Lower leg skin (tissue), 4 donors: ENCODE measurements around the gene HIPK2. TPM values are rescaled to one million over a fixed set of nuclear protein-coding genes. Genes with fewer than 3 reads are reported as not detected.

Experiments used
- DNase-seq, 2 donors: peaks; one replicate each; pipeline ENCODE4 v3.0.0-alpha.2; 2019; ENCODE audit warnings: low spot score in 2 of 2
- H3K4me3 ChIP-seq: fragments of 200-600 bp; sonication (generic); 2 replicates; pipeline ENCODE4 v1.5.1; 2017; ENCODE audit warnings: mild to moderate bottlenecking, low read depth; ENCODE audit not compliant: poor library complexity, severe bottlenecking
- CTCF ChIP-seq, 3 donors: fragments of 450-650 bp; IDR thresholded peaks; one replicate each; pipeline ENCODE4 v1.5.1; 2016; ENCODE audit warnings: antibody characterized with exemption in 3 of 3, mild to moderate bottlenecking in 3 of 3, moderate library complexity in 2 of 3
- POLR2A ChIP-seq, 2 donors: fragments of 450-650 bp; IDR thresholded peaks; one replicate each; pipeline ENCODE4 v1.6.1; 2016 to 2017; ENCODE audit warnings: antibody characterized with exemption in 2 of 2, mild to moderate bottlenecking in 1 of 2, moderate library complexity in 1 of 2
- WGBS, 2 donors: methylation state at CpG; one replicate each; pipeline ENCODE4 v1.1.5; 2018; 5-methylcytosine and 5-hydroxymethylcytosine counted together
- intact Hi-C: fragments of 100-400 bp; cut with DNase I; formaldehyde crosslinking; loops from one replicate; pipeline ENCODE4 v1.15.0; 2023; ENCODE audit warnings: low total_unique reads
- total RNA-seq, 4 donors: library from RNA; depleted of rRNA; stranded (reverse); fragments of >200 nt; gene quantifications; one replicate each; pipeline ENCODE4 v1.1.0, GENCODE V29; 2016

HIPK2 gene
- total RNA-seq, 4 donors from 2014 or later: 4.5 to 14.9 (median 10.4) TPM

GRCh38 chr7:139667377-139667776 is 110.4 kb downstream of the HIPK2 start:
- WGBS, 2 donors: 75 to 89% methylated on average over 1 of the region's 1 CpG
- no peak overlapping the region for H3K4me3 ChIP-seq
- intact Hi-C loops: no loop called here
- DNase-seq: no peak
- TF ChIP-seq CTCF (IDR thresholded peaks at IDR 0.05) (no peak), POLR2A (IDR thresholded peaks at IDR 0.05) (no peak)

GRCh38 chr7:139666501-139666900 is 111.3 kb downstream of the HIPK2 start:
- 94 to 96% methylated on average over 5 of the region's 5 CpGs for WGBS, 2 donors
- intact Hi-C loops: no loop called here
- no peak overlapping the region for H3K4me3 ChIP-seq
- TF ChIP-seq CTCF (IDR thresholded peaks at IDR 0.05) (no peak), POLR2A (IDR thresholded peaks at IDR 0.05) (no peak)
- peak in 1 of 2 donors; percentile 43 for DNase-seq

- TF ChIP-seq CTCF (IDR thresholded peaks at IDR 0.05): no peak
- TF ChIP-seq POLR2A (IDR thresholded peaks at IDR 0.05): no peak
- WGBS, 2 donors: 90 to 97% methylated on average over 6 of the region's 6 CpGs
- intact Hi-C loops: no loop called here
- peak in 1 of 2 donors; percentile 39 for DNase-seq
- H3K4me3 ChIP-seq: no peak overlapping the region
Observed at GRCh38 chr7:139664434-139664833, 113.4 kb downstream of the HIPK2 start.

- TF ChIP-seq POLR2A (IDR thresholded peaks at IDR 0.05) (no peak), CTCF (IDR thresholded peaks at IDR 0.05) (no peak)
- WGBS, 2 donors: 93 to 95% methylated on average over 11 of the region's 11 CpGs
- no peak overlapping the region for H3K4me3 ChIP-seq
- peak in 1 of 2 donors; percentile 56 for DNase-seq
- intact Hi-C loops: no loop called here
Observed at GRCh38 chr7:139663608-139664177, 114.1 kb downstream of the HIPK2 start.

GRCh38 chr7:139661903-139662302 is 115.9 kb downstream of the HIPK2 start:
- no peak overlapping the region for H3K4me3 ChIP-seq
- DNase-seq: no peak
- TF ChIP-seq POLR2A (IDR thresholded peaks at IDR 0.05) (no peak), CTCF (IDR thresholded peaks at IDR 0.05) (no peak)
- intact Hi-C loops: no loop called here
- 76 to 81% methylated on average over 3 of the region's 3 CpGs for WGBS, 2 donors

- 70 to 77% methylated on average over 2 of the region's 2 CpGs for WGBS, 2 donors
- intact Hi-C loops: no loop called here
- DNase-seq: no peak
- H3K4me3 ChIP-seq: no peak overlapping the region
- TF ChIP-seq POLR2A (IDR thresholded peaks at IDR 0.05): no peak
- no peak for TF ChIP-seq CTCF (IDR thresholded peaks at IDR 0.05)
Observed at GRCh38 chr7:139661043-139661440, 116.8 kb downstream of the HIPK2 start.
